GM19324 (cell line): Measurements from ENCODE around the gene PFDN4.

Source experiments
- ATAC-seq: cut with Tn5 transposase; IDR thresholded peaks from one replicate; pipeline ENCODE4 v1.9.1; 2021; ENCODE audit warnings: mild to moderate bottlenecking, moderate library complexity; ENCODE audit not compliant: unreplicated experiment, low FRiP score

PFDN4 gene

DNA sequence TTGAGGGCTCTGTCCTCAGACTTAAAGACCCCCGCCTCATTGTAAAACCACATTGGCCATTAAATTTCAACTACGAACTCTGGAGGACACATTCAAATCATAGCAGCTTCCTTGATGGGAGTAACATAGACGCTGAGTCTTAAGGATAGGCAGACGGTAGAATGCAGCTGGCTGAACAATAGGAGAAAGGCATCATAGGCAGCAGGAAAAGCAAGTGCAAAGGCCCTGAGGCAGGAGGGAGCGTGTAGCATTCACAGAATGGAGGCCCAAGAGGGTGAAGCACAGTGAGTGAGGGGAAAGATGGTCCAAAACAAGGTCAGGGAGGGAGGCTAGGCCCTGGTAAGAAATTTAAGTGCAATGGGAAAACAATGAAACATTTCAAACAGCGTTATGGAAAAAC is 8.6 kb upstream of the PFDN4 start:
- no peak for ATAC-seq

DNA sequence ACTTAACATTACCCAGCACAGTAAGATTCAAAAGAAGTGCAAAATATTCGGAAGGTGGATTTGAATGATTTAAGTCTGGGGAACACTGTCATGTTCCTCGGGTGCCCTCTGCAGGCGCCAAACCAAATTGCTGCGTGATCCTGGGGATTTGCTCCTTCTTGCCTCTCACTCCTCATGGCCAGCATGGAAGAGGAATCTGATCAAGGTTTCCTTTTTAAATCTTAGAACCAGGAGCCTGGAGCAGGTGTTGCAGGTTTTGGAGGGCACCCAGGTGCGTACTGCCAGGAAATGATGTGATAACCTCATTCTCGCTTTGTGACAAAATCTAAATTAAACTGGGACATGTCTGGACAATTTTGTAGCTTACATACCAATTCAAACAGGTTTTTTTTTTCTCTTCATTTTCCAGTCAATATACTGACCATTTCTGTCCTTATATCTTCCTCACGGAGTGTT is 8.1 kb upstream of the PFDN4 start:
- no peak for ATAC-seq

DNA sequence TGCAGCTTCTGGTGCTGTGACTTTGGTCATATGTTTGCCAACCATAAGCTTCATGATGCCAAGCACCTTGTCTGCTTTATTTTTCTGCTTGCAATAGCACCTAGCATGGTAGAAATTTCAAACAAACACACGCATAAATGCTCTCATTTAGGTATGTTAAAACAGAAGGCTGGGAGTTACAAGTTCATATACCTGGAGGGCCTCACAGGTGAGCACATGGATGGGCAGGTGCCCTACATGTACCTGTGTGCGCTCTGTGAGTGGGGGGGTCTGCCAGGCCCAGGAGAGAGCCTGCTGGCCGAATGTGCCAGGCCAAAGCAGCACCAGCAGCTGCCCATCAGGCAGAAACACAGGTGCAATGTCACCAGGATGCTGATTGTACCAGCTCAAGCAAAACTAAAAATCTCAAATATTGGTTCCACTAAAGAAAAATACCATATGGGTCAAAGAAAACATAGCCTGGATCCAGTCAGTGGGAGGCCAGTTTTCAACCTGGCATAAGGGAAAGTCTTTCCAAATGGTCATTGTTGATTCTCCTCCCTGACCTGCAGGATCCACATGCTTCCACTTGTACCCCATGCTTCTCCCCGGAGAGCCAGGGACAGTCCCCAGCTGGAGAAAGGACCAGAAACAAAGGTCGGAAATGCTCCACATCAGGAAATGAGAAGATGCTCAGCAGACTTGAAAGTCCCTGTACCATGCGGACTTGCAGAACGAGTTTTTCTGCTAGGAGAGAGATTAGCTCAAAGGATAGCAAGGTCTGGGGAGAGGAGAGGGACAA is 7.2 kb upstream of the PFDN4 start:
- ATAC-seq: no peak

DNA sequence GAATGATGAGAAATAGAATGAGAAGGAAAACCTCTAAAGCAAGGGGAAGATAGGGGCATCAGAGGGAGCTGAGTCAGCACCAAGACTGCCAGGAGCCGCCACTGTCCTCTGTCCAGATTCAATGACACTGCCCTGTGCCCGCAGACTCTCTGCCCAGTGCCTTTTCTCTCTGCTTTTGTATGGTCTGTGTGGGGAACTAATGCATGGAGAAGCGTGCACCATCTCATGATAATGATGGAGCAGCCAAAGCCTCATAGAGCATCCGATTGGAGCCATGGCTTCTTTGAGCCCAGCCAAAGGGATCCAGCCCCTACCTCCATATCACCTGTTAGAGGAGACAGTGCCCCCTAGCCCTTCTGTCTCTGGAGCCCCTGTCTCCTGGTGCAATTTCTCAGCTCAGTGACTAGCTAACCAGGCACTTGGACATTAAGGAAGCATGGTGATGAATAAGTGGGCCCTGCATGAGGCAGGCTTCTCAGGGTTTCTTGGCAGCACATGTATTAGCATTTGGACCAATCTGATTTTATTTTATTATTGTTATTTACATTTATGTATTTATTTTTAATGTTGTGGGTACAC is 6.5 kb upstream of the PFDN4 start:
- no peak for ATAC-seq

DNA sequence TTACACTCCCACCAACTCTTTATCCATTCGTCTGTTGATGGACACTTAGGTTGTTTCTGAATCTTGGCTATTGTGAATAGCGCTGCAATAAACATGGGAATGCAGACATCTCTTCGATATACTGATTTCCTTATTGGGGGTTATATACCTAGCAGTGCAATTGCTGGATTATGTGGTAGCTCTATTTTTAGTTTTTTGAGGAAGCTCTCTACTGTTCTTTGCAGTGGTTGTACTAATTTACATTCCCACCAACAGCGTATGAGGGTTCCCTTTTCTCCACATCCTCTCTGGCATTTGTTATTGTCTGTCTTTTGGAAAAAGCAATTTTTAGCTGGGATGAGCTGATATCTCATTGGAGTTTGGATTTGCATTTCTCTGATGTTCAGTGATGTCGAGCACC is 4.6 kb upstream of the PFDN4 start:
- no peak for ATAC-seq

DNA sequence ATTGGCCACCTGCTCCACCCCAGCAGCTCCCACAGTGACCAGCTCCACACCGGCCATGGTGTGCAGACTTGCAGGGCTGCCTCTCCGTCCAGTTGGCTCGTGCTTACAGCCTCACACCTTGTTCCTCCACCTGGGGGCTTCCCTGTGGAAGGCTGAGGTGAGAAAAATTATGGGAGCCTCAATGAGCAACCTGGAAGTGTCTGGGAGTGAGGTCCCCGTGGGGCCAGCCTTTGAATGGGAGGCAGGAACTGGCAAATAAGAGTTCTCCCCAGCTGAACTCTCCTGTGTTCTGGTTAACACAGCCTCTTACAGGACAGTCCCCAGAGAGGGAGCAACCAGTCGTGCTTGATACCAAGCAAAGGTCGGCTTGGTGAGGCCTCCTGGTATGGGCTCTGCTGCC is 3.8 kb upstream of the PFDN4 start:
- no peak for ATAC-seq

DNA sequence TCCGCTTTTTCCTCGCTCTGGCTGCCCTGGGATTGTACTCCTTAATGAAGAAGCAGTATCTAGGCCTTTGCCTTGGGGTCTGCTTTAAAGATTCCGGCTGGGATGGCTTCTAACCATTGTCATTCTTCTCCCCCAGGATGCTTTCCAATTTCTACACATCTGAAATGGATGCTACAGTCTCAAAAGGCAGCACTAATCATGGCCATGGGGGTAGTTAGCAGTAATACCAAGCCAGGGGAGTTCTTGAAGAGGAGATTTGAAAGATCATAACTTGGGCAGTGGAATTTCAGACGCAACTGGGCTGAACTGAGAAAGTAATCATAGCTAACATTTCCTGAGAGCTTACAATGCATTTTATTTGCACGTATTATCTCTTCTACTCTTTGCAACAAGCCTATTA is 3.4 kb upstream of the PFDN4 start:
- ATAC-seq: no peak

DNA sequence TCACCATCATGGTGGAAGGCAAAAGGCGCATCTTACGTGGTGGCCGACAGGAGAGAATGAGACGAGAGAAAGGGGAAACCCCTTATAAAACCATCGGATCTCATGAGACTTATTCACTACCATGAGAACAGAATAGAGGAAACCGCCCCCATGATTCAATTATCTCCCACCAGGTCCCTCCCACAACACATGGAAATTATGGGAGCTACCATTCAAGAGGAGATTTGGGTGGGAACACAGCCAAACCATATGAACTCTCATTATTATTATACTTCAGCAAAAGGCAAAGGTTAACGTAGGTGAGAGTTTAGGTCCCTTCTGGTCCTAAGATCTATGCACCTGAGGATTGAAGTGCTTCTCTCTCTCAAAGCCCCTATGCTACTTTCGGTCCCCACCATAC is 2.4 kb upstream of the PFDN4 start:
- no peak for ATAC-seq

DNA sequence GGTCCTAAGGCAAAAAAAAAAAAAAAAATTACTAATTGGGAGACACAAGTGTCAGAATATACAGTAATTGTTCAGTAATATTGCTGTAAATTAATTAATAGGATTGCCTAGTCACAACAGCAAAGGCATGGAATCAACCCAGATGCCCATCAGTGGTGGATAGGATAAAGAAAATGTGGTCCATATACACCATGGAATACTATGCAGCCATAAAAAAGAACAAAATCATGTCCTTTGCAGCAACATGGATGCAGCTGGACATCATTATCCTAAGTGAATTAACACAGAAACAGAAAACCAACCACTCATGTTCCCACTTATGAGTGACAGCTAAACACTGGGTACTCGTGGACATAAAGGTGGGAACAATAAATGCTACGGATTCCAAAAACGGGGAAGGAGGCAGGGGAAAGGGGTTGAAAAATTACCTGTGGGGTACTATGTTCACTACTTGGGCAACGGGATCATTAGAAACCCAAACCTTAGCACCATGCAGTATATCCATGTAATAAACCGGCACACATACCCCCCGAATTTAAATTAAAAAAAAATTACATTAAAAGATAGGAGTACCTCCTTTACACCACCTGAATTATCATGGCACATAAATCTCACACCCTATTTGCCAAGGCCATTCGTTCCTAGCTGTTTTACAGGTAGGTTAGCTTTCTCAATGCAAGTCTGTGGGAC is 689 bp upstream of the PFDN4 start:
- ATAC-seq: no peak

DNA sequence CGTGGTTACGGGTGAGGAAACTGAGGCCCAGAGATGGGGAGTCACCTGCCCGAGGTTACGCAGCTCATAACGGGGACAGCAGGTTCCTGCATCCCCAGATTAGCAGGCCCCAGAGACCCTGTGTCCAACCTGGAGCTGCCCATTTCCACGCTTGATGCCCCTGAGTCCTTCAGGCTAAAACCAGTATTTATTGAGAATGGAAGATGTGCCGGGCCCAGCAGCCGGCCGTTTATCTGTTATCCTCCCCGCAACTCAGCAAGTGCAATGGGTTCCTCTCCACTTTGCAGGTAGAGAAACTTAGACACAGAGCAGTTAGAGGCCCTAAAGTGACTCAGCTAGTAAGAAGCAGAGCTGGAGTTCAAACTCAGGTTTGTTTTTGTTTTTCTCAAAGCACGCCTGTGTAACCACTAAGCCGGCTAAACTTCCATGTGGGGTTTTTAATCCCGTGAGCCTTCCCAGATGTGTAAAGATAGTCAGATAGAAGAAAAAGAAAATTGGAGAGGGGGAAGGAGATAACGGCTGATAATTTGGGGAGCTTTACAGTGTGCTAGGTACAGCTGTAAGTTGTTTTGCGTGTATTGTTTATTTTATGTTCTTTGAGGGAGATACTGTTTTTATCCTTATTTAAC is 775 bp downstream of the PFDN4 start:
- ATAC-seq: peak; percentile 4

DNA sequence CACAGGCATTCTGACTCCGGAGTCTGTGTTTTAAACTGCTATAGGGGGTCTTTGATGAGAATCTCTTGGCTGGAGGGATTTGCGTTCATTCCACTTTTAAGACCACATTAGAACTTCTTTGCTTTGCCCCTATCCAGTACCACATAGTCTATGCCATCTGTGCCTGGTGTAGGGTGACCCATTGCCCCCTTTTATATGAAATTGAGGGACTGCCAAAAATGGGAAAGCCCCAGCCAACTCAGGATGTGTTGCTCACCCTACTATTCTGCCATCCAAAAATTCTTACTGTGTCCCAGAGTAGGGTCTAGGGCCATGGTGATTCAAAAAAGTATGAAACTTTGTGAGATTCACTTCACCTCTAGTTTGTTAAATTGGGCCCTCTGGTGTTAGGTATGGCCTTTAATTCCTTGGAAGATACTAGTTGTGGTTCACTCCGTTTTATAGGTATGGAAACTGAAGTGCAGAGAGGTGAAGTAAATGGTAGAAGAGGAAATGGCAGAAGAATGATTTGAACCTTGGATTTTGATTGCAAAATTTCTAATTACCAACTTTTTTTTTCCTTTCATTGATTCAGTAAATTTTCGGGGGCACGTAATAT is 1.4 kb downstream of the PFDN4 start:
- no peak for ATAC-seq

DNA sequence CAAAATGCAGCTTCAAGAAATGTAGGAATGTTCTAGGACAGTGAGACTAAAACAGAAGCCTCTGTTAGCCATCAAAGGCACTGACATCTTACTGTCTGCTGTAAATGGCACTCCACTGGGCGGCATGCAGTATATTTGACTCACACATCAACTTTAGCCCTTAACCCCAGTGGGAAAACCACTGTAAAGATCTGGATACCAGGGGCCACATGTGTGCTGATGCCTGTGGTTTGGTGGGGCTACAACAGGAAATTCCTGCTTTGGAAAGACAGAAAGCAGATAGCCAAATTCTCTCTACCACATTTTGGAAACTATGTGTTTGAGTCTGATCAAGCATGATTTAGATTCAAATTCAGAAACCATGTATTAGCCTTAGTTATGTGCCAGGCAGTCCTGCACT is 4.3 kb downstream of the PFDN4 start:
- no peak for ATAC-seq

DNA sequence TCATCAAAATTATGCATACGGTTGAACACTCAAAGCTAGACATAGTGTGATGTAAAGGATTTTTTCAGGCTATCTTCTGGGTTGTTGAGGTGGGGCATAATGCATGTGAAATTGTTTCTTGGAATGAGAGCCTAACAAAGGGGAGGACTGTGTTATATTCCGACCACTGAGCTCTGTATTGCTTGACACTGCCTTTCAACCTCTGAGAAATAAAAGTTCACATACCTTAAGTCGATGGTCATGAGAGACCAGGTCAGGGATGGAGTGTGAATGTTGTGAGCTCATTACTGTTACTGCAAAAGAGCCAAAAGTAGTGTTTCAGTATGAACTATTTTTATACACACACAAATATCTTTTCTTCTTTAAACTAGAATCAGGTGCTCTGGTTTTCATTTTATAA is 5.0 kb downstream of the PFDN4 start:
- ATAC-seq: no peak

DNA sequence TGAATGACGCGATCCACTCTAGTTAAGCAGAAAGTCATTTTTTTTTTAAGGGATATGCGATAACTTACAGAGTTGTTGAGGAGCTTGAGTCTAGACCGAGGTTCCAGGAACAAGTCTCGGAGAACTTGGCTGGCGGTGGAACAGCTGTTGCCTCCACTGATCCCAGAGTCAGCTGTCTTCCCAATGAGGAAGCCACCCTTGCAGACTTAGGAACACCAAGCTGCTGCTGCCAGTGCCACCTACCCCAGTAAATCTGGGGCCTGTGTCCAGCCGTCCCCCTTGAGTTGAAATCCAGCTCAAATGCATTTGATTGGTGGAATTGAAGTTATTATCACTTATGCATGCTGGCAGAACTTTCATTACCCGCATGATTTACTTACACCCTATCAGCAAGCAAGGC is 6.7 kb downstream of the PFDN4 start:
- ATAC-seq: no peak

DNA sequence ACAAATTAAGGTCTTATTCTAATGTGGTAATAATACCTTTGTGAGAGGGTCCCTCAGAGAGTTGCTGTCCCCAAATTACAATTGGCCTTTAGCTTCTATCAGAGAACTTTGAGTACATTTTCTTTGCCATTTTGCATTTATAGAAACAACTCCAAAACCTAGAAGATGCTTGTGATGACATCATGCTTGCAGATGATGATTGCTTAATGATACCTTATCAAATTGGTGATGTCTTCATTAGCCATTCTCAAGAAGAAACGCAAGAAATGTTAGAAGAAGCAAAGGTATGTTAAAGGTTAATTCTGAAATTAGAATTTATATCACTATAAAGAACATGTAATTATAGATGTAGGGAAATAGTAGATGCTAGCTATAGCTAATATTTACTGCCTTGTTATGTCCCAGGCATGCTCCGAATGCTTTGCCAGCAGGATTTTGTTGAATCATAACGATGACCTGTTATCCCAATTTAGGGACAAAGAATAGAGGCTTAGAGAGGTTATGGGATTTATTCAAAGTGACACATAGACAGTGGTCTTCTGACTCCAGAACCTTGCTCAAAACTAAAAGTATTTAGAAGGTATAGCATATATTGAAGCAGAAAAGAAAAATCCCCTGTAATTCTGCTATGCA is 7.4 kb downstream of the PFDN4 start:
- ATAC-seq: no peak

DNA sequence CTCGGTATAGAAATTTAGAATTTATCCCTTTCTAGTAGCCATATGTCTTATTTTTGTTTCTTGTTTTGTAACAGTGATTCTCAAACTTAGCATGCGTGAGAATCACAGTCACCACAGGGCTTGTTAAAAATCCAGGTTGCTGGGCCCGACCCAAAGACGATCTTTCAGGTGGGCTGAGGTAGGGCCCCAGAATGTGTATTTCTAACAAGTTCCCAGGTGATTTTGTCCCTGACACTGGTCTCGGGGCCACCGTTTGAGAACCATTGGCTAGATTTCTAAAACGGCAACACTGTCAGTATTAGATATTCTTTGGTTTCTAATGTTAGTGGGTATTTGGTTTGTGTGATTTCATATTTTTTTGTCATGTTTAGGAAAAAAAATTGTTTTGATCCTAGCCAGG is 9.9 kb downstream of the PFDN4 start:
- ATAC-seq: no peak

DNA sequence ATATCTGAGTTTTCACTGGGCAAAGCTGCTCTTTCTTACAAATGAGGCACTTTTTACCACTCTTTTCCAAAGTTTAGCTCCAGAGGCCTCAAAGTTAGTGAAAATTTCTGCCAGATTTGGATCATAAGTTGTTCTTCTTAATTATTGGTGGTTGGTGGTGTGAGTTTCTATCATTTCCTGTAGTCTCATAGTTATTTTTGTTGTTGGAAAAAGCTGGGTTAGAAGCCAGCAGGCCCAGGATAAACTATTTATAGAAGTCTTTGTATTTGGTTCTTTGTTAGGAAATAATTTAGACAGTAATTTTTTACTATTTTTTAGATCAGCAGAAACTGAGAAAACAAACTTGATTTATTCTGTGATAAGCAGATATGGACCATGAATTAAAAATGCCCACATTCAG is 10.6 kb downstream of the PFDN4 start:
- no peak for ATAC-seq

DNA sequence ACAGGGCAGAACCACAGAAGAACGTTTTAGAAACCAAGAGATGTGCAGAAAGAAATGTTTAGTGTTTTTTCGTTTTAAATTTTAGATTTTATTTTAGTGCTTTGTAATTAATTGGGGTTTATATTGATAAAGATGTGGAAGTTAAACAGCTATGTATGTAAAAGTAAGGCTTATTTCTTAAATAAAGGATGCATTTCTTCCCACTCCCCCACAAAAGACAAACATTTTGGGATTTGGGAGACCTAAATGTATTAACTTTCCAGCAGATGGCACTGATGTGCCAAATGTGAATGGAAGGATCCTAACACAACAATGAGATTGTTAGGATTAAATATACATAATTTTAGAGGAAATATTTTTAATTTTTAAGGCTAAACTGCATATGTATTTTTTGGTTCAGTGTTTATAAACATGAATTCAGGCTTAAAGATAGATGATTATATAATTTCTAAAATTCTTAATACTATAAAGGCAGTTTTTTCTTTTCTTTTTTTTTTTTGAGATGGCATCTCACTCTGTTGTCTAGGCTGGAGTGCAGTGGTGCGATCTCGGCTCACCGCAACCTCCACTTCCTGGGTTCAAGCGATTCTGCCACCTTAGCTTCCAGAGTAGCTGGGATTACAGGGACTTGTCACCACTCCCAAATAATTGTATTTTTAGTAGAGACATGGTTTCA is 12.0 kb downstream of the PFDN4 start:
- ATAC-seq: no peak

DNA sequence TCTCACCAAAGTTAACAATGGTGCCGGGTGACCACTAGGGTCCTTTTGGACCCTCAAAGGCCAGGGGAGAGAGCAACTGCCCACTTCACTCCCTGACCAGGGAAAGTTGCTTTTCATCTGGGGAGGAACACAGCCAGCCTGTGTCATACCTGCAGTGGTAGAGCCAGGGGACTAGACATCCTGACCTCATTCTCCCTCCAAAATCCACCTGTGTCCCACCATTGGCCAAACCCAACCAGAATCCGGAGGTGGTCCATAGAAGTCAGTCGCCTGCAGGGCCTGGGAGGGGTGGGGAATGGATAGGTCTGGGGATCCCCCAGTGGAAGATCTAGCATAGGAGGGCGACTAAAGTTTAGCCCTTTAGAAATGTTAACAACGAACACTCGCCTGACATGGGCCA is 12.8 kb downstream of the PFDN4 start:
- no peak for ATAC-seq

DNA sequence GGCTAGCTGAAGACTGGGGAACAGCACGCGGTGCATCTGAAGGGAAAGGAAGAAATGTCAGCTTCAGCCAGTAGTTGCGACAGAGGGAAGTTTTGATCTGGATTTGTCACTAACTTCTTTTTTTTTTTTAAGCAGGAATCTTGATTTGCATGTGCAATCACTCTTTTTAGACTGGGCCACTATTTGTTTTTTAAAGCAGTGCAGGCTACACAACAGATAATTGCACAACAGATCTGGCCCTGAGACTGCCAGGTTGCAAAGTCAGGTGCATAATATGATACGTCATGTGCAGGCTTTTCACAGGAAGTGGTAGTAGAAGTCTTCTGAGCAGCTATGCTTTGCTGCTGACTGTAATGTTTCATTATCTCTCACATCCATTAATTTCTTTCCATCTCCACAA is 13.5 kb downstream of the PFDN4 start:
- no peak for ATAC-seq
